GM04504 (cell line): ENCODE results near the gene C3orf20.
A peak's percentile ranks its signal among the peaks of the same experiment; 100 is the strongest.

ENCODE experiments used
- DNase-seq: peaks from one replicate; pipeline ENCODE4 v3.0.0-alpha.2; 2012; ENCODE audit warnings: low read depth

C3orf20 gene

DNA sequence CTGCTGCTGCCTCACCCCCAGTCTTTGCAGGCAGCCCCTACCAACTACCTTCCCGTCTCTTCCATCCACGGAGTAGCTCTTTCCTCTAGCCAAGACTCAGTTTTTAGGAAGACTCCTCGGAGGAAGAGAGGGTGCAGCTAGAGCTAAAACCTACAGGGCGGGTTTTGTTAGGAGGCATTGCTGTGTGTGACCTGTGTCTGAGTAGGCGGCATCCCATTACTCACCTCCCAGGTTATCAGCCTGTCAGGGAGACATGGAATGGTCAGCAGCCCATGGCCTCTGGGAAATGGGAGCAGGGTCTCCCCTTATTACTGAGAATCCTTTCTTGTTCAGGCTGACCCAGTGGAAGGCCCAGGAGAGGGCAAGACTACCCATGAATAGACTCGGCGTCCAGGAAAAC lies 100.1 kb downstream of the C3orf20 start:
- DNase-seq, result no peak

DNA sequence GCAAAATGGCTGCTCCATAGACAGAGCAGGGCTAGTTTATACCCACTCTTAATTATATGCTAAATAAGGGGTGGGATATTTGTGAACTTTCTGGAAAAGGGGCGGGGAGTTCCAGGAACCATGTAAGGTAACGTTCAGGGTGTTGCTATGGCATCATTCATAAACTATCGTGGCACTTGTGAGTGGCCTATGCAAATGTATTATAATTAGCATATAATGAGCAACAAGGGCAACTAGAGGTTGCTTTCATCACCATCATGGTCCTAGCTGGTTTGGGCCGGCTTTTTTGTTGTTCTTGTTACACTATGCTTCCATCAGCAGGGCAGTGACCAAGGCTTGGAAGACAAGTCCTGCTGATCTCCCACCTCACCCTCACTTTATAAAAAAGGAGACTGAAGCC lies 100.6 kb downstream of the C3orf20 start:
- DNase-seq, result no peak

DNA sequence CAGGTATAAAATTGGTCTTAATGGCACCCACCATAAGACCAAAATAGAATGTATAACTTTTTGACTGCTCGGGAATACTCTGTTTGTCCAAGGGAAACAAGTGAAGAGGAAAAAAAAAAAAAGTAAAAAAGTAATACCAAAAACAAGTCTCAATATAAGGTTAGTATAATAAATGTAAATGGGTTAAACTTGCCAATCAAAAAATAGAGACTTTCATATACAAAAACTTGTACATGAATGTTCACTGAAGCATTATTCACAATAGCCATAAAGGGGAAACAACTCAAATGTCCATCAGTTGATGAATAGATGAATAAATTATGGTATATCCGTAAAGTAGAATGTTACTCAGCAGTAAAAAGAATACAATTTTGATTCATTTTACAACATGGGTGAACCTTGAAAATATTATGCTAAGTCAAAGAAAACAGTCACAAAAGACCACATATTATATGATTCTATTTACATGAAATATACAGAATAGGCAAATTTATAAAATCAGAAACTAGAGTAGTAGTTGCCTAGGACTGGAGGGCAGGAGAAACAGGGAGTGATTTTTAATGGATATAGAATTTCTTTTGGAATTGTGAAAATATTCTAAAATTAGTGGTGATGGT lies 104.2 kb downstream of the C3orf20 start:
- no peak for DNase-seq

DNA sequence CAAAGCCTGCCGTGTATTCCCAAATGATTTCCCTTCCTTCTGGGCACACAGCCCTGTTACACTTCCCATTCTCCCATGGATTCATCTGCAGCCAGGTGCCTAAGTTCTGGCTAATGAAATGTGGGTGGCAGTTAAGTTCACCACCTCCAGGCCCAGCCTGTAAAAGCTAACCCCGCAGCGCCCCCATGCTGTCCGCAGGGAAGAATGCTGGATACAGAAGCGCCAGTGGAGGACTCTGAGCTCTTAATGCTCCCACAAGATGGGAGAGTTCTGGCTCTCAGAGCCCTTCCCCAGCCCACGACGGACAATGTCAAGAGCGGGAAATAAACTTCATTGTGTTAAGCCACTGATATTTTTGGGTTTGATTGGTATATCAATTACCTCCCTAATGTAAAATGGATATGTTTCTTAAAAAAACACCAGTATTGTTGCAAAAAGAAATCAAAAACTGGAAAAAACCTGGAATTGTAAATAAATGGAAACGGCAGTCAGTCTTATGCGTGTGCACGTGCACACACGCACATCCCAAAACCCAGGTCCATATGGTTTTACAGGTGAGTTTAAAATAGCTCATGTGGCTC lies 106.1 kb downstream of the C3orf20 start:
- DNase-seq, result peak; percentile 13

DNA sequence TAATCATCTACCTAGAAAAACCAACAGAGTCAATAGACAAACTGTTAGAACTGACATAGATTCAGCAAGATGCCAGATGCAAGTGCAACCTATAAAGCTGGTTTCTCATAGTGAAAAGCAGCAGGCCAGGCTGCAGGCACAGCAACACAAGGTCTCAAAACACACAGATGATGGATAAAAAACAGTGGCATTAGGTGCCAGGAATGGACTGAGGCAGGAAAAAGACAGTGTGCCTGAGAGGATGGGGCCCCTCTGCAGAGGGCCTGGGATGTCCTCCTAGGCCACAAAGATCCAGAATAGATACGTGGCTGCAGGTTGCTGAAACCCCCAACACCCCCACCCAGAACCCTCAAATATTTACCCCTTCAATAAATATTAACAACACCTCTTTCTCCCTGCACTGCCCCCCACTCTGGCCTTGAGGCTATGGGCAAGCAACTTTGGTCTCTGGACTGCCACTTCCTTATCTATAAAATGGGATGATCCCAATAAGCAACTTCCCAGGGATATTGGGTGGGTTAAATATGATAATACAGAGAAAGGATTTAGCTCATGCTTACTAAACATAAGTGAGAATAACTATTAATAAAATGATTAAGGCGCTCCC lies 108.6 kb downstream of the C3orf20 start:
- no peak for DNase-seq

DNA sequence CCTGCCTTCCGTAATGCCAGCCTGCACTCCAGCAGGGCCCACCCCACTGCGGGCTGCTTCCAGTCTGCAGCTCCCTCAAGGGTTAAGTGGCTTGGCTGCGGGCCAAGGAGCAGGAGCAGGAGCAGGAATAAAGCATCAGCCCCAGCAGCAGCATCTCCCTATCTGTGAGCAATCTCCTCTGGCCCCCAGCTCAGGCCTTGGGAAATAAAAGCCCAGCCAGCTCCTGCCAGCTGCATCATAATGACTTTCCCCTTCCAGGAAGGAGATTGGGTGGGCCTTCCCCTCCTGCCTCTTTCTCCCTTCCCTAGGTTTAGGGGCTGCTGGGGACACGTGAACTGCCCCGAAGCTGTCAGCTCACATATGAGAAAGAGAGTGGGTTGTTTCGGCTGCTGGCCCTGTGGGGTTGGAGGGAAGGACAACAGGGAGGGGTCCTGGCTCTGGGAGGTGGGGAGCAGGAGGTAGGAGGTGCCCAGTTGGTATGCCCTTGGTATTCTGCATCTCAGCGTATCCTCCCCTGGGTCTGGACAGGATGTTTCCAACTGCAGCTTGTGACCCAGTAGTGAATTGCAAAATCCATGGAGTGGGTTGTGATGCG lies 109.2 kb downstream of the C3orf20 start:
- no peak for DNase-seq

DNA sequence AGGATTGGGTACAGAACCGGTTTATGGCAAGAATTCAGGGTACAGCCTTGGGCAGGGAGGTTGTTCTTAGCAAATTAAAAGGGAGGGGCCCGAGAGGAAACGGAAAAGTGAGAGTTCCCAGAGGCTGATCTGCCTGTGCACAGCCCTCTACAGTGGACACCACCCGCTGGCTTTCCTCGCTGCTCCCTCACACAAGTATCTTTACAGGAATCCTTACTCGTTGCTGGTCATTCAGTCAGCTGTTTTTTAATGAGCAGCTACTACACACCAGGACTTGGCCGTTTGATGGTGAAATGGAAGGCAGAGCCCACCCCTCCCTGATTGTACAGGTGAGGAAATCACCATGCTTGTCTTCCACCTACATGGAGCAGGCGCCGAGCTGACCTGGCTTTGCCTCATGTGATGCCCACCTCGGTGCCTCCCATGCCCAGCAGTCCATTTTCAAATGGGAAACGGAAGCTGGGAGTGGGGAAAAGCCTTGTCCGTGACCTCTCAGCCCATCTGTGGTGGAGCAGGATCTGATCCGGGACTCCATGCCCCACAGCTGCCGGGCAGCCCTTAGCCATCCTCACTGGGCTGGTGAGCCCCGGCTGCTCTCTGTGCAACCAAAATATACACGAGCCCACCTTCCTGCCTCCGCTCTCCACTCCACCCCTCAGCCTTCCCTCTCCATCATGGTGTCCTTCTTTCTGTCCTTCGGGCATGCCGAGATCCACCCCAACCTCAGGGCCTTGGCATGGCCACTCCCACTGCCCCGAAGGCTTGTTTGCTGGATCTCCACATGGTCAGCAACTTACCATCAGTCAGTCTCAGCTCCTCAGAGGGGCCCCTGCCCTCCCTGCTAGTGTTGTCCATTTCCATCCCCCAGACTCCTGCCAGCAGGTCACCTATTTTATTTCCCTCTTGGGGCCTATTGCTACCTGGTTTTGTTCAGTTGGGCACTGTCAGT lies 110.5 kb downstream of the C3orf20 start:
- DNase-seq, result no peak

DNA sequence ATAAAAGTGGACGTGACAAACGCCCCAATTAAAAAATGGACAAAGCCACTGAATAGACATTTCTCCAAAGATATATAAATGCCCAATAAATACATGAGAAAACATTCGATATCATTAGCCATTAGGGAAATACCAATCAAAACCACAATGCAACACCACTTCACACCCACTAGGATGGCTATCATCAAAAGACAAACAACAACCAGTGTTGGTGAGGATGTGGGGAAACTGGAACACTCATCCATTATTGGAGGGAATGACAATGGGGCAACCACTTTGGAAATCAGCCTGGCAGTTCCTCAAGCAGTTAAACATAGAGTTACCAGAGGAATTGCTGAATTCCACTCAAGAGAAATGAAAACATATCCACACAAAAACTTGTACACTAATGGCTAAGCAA lies 111.4 kb downstream of the C3orf20 start:
- no peak for DNase-seq

DNA sequence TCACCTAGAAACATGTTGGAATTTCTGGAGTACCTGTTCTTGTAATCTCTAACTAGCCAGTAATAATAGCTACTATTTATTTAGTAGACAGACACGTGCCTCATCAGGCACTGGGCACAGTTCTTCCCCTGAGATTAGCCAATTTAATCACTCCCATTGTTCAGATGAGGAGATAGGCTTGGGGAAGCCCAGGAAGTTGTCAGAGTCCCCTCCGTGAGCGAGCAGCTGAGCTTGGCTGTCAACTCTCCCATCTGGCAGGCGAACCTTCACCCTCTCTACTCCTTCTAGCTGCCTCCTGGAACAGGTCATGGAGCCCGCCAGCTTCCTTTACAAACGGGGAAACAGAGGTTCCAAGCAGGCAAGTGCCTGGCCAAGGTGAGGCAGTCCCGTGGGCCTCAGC lies 112.7 kb downstream of the C3orf20 start:
- no peak for DNase-seq

DNA sequence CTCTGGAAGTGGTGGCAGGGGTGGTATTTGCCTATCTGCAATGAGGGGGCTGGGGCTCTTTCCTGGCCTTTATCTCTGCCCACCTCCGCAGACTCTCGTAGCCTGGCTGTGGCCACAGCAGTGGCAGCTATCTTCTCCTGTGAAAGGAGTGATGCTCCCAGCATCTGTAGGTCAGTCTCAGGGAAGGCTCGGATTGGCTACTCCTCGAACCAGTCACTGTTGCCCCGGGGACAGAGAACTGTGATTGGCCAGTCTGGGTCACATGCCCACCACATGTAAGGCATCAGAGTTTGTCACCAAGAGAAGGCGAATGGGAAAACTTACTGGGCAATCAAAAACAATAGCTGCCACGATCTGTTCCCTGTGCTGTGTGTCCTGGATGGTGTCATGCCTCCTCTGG lies 113.7 kb downstream of the C3orf20 start:
- no peak for DNase-seq

DNA sequence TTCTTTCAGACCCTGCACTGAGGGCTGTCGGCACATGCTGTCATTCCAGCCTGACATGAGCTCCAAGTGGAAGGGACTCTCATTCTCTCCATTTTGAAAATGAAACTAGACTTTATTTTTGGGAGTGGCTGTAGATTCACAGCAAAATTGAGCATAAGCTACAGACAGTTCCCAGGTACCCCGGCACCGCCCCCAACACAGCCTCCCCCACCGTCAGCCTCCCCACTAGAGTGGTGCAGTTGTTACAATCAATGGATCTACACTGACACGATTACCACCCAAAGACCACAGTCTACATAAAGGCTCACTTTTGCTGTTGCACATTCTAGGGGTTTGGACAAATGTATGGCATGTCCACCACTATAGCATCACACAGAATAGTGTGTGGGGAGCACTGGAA lies 114.3 kb downstream of the C3orf20 start:
- no peak for DNase-seq

DNA sequence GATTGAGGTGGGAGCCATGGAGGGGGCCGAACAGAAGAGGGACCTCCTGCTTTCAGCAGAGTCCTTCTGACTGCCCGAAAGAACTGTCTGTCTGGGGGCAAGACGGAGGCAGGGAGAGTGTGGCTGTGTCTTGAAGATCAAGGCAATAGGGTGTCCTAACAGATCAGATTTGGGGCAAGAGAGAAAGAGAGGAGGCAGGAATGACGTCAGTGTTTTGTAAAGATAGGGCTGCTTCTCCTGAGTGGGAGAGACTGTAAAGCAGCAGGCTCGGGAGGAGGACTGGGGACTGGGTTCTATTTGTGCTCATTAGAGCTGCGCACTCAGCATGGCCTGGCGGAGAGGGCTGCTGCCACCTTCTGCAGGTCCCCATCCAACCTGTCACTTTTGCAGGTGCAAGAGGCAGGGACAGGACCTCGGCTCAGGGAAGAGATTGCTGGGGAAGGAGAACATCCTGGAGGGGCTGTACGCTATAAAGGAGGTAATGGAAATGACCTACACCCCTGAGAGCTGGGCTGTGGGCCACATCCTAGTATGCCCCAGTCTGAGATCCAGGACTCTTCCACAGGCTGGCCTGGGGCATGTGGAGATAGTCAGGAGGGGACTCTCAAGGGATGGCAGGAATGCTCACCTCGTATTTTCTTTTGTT lies 114.8 kb downstream of the C3orf20 start:
- no peak for DNase-seq

DNA sequence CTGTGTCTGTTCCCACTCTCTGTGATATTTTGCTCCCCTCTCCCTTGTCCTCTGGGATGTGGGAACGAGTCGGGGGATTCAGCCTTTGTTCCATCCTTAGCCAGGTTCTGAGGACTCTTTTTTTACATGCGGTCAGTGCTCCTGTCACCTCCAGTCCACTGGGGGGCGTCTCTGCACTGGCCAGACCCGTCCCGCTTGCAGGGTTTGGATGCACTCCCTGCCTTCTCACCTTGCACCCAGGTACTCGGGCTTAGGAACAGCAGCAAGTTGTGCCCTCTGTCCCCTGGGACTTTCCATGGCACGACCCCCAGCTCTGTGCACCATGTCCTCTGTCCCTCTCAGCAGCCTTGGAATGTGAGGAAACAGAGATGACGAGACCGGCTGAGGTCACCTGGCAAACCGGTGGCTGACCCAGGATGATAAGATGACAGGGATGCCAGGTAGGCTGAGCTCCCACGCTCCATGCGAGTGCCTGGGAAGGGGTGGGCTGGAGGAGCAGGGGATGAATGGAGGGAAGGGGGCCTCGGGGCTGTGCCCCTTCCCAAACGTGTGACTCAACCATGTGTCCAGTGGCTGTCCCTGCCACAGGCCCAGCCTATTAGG lies 116.5 kb downstream of the C3orf20 start:
- DNase-seq, result no peak

DNA sequence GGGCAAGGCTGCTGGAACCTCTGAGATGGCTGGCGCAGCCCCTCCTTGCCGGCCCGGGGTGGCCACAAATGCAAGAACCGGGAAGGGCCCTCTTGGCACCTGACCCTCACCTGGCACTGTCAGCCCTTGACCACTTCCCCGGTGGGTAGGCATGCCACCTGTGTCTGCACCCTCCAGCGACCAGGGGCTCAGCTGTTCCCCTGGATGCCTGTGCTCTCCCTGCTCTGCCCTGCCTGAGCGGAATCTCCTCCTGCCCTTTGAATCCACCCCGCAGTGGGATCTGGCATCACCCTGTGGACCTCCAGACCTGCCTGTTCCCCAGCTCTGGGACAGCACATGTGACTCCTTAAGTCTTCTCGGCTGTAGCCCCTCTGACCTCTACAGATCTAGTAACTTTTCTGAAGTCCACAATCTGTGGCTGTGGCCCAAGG lies 117.8 kb downstream of the C3orf20 start:
- no peak for DNase-seq

DNA sequence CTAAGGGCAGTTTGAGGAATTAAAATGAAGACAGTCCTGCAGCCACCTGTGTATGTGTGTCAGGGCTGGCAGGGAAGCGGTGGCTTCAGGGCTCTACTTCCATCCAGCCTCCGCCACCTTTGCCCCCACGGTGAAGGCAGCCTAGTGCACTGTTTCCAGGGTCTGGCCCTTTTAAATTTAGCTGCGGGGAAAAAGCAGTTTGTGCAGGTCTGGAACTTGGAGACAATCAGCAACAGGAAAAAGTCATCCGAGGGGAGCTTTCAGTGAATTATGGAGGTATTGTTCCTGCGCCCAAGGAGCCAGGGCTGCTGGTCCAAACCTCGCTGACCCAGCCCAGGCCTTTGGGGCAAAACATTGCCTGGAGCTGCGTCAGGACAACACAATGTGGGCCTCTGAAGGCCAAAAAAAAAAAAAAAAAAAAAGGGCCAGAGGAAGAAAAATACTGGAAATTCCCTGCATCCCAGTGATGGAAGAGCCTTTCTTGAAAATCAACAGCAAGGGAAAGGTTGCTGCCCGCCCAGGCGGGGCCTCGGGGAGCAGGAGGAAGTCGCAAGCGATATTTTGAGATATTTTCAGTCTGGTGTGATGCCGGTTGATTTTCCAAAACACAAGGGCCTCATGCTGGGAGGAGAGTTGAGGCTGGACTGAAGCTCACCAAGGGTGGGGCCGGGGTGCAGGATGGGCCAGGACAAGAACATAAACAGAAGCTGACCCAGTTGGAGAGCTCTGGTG lies 118.4 kb downstream of the C3orf20 start:
- DNase-seq, result no peak

DNA sequence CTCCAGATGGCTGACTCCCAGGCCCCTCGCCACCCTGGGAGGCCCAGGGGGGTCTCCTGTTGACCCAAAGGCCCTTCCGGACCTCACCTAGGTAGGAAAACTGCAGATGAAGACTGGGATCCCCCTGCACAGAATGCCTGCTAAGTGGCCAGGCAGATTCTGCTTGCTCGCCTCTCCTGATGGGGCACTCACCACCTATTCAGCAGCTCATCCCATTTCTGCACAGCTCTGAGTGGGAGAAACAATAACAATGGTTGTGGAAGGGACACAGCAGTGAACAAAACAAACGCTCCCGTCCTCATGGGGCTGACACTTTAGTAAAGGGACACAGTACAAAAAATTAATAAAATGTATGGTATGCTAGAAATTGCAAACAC lies 118.9 kb downstream of the C3orf20 start:
- no peak for DNase-seq

DNA sequence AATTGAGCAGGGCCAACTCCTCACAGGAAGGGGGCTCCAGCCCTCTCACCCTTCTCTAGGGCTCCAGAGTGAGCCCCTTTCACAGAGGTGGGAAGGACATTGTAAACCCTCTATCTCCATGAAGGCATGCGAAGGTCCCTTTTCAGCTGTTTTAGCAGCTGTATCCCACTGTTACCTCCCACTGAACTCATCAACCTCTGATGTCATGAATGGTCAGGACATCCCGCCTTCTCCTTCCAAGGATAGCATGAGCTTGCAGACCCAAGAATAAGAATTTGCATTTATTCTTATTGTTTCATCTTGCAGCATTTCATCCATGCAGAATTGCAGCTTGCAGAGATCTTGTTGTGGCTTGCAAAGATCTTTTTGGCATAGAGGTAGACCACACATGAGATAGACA lies 119.5 kb downstream of the C3orf20 start:
- no peak for DNase-seq

DNA sequence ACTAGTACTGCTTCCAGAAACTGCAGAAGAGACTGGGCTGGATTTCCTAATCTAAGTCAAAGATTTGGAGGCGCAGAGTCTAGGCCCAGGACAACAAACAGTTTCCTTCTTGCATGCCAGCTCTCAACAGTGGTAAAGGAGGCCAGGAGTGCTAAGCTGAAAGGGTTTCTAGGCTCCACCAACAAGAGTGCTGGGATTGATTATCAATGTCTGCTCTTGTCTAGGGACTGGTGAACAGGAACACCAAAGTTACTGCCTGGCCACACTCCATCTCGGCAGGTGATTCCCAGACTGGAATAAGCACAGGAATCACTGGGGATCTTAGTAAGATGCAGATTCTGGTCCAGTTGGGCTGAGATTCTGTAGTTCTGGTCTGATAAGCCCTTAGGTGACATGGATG lies 121.1 kb downstream of the C3orf20 start:
- DNase-seq, result no peak

DNA sequence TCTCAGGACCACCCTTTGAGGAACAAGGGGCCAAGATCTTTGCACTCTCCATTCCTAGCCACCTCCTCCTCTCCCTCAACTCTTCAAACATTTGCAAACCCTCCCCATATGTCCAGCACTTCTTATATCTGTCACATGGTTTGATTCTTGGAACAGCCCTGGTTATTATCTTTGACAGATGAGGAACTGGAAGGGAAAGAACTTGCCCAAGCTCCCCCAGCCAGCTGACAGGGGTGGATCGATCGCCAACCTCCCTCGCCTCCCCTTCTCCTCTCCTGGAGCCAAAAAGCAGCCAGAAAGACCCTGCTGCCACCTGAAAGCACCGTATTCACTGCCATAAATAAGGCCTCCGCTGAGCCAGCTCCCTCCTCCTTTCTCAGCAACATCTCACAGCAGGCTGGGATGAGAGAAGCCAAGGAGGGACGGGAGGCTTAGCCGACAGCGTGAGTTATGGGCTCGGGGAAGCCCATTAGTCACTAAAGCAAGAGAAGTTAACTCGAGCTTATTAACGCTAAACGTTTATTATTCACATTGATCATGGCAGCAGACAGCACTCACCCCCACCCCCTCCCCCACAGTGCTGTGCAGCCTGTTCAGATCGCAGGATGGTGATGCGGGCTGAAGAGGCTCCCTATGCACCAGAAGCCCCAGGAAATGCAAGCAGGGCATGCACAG lies 121.6 kb downstream of the C3orf20 start:
- no peak for DNase-seq

DNA sequence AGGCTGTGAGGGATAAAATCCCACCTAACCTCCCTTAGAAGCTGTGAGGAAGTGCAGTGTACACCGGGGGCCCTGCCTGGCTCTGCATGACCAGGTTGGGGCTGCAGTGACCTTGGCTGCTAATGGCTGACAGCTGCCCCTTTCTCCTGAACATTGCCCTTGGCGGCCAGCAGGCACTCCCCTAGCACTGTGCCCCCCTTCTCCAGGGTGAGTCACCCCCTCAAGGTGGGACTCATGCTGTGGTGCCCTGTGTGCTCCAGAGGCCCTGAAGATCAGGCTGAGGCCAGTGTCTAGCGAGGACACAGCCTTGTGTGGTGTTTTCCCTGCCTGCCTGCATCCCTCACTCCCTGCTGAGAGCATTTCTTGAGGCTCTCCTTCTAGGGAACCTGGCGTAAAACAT lies 122.8 kb downstream of the C3orf20 start:
- DNase-seq, result no peak
